GM23248 (cell line): ENCODE results near the gene TNIP3.

Source experiments
- EZH2 ChIP-seq: fragments of 200-600 bp; sonication (generic); IDR thresholded peaks from 2 replicates; pipeline ENCODE4 v1.6.1; 2018; ENCODE audit warnings: antibody characterized with exemption, mild to moderate bottlenecking; ENCODE audit not compliant: insufficient read depth, poor library complexity, severe bottlenecking
- EZH2phosphoT487 ChIP-seq: fragments of 200-600 bp; sonication (generic); IDR thresholded peaks from 2 replicates; pipeline ENCODE4 v1.6.1; 2018; ENCODE audit warnings: antibody characterized with exemption, moderate library complexity, mild to moderate bottlenecking, low read depth; ENCODE audit not compliant: insufficient read depth

GRCh38 chr4:121209171-121209570, 45.0 kb upstream of the TNIP3 start:
- TF ChIP-seq EZH2 (no peak), EZH2phosphoT487 (no peak)
